SW 1271 (cell line): ENCODE measurements around the gene TM6SF1.
"Not testable (repeated sequence)": the region's sequence is repeated elsewhere in the genome, so short reads cannot be mapped to it uniquely, and the experiment has no call there.

ENCODE experiments used
- DNase-seq, 2 experiments: peaks; one replicate each; lab custom pipeline; 2025; lab: John Stamatoyannopoulos, UW

The TM6SF1 gene

DNA sequence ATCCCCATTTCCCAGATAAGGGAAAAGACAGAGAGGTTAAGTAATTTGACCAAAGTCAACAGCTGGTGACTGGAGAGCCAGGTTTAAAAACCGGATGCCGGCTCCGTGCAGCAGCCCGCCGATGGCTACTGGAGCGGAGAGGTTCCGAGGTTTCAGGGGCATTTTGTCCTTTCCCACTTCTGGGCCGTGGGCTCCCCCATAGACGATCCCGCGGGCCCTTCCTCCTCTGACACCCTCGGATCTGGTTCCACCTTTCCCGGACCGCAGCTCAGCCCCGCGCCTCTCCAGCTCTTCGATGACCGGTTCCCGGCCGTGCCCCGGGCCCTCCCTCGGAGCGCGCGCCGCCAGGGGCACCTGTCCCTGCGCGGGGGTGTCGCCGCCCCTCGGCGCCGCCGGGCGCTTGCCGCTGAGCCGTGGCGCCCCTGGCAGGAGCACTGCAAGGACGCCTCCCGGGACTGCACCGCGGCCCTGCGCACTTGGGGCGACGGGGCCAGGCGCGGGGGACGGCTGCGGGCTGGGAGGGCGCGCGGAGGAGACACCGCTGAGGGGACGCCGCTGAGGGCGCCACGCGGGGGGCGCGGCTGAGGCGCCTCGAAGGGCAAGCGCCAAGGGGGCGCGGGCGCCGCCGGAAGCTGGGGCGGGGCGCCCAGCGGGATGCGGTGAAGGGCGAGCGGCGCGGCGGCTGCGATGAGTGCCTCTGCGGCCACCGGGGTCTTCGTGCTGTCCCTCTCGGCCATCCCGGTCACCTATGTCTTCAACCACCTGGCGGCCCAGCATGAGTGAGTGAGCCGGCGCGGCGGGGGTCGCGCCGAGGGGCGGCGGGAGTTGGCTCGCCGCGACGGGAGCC, at the start of gene TM6SF1:
Gene TM6SF1 (plus strand): TSS at position 652 of the 847 bp plus-strand sequence. CDS start 36 bp downstream, at position 688.
- no peak for DNase-seq

DNA sequence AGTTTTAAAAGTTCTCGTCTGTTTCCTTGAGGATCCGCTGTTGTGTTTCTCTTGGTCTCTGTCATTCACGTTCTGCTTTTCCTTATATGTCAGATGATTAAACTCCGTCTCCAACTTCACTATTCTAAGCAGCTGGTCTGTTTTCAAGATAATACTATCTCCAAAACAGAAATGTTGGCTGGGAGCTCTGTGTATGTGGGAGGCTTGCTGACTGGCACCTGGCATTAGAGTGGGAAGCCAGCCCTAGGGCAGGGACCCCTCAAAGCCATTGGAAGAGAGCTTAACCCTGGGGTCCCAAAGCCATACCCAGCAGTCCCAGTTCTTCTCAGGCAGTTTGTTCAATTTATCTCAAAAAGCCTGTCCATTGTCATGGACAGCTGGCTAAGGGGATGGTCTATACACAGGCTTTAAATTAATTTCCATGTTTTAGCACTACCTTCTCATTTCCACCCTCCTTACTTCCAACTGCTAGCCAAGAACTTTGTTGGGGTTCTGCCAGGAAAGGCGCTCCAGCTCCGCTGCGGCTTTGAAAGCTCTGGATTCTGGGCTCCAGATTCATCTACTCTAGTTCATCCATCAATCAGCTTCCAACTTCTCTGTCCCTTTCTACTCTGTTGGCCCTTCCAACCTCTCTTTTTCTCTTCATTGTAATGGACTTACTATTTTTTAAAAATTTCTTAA, 49.6 kb upstream of the TM6SF1 start:
- no peak for DNase-seq

DNA sequence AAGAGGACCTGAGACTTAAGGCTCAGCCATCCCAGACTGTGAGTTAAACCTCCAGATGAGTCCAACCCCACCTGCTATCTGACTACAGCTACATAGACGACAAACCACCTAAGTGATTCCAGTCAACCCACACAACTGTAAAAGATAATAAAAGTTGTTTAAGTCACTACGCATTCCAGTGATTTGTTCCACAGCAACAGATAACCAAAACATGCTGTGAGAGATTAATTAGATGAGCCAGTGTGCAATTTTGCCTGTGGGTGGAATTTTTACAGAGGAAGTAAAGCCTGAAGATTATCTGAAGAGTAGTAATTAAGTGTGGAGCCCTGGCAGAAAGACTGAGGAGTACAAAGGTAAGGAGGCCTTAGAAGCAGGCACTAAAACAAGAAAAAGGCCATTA, 45.8 kb upstream of the TM6SF1 start:
- peak in 1 of 2 experiments; percentile 29 for DNase-seq

DNA sequence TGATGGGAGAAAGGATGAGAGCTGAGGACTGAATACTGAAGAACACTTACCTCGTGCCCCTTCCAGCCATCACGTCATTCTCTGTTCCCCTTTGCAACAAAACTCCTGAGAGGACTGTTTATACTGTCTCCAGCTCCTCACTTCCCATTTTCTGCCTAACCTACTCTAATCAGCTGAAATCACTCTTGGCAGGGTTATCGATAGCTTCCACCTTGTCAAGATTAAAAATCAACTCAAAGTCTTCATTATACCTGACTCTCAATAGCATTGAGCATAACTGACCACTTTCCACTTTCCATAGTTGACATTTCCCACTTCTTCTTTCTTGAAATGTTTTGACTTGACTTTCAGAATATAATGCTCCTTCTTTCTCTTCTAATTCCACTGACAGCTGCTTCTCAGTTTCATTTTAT, 44.7 kb upstream of the TM6SF1 start:
- DNase-seq: no peak

GRCh38 chr15:83063551-83063950, 43.9 kb upstream of the TM6SF1 start:
- DNase-seq: no peak

DNA sequence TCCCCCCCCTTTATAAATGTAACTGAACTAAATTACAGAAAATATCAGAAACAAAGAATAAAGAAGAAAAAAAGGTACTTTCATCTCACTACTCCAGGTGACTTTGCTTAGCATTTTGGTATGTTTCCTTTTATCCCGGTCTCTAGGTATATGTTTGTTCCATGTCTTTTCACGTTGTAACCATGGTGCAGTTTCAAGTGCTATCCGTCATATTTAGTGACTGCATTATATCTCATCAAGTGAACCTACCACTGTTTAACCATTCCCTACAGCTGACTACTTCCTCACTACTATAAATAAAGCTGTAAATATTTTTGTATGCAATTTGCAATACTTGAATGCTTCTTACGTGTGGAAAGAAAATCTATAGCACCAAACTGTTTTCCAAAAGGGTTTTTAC, 42.6 kb upstream of the TM6SF1 start:
- DNase-seq: no peak

- no peak for DNase-seq
Observed at GRCh38 chr15:83065431-83065830, 42.0 kb upstream of the TM6SF1 start.

- DNase-seq: no peak
Observed at GRCh38 chr15:83066034-83066733, 41.3 kb upstream of the TM6SF1 start.

GRCh38 chr15:83066734-83067637, 40.5 kb upstream of the TM6SF1 start, which contains the start of gene BTBD1:
Gene BTBD1 (minus strand): TSS chr15:83067252. CDS start chr15:83067151, 101 bp downstream.
- peak; percentile 93 to 94 for DNase-seq

GRCh38 chr15:83067638-83067962, 39.8 kb upstream of the TM6SF1 start:
- no peak for DNase-seq

DNA sequence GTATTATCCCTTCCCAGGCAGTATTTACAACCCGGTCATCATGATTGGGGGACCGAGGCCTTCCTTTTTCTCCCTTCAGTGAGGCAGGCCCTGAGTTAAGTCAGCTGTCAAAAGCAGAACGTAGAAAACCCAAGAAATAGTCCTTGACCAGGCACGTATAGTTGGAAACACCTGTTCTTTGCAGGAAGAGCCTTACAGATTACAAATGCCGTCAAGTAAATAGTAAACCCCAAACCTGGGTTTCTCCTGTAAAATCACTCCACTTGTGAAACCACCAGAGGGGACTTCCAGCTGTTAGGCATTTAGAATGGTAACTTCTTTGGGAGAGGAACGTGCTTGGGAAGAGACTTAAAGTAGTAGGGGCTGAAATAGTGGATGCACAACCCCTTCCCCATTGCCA, 39.4 kb upstream of the TM6SF1 start:
- no peak for DNase-seq

DNA sequence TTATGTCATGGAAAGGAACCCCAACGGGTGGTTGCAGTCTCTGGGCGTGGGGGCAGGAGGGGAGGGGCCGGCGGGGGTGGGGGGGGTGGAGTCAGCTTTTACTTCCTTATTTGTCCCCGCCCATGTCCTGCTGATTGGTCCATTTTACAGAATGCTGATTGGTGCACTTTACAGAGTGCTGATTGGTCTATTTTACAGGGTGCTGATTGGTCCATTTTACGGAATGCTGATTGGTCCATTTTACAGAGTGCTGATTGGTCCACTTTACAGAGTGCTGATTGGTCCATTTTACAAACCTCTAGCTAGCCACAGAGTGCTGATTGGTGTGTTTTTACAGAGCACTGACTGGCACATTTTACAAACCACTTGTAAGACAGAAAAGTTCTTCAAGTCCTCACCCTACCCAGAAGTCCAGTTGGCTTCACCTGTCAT, 38.2 kb upstream of the TM6SF1 start:
- peak in 1 of 2 experiments; percentile 30 for DNase-seq

- DNase-seq: no peak
Observed at GRCh38 chr15:83077491-83078230, 29.8 kb upstream of the TM6SF1 start.

DNA sequence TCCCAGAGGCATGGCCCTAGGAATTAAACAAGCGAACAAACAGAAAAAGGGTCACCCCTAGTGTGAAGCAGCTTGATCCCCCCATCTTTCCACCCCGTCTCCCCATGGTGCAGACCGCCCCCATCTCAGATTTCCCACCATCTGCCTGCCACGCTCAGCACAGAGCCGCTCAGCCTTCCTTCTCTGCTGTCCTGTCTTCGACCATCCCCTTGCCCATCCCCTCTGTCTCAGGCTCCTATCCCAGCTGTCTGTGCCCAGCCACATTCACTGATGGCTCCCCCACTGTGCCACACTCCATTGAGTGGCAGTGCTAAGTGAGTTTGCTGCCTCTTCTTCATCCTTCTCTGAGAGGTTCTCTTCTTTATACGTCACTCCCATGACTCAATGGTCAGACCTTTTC, 28.7 kb upstream of the TM6SF1 start:
- no peak for DNase-seq

- DNase-seq: no peak
Observed at GRCh38 chr15:83081256-83082014, 26.0 kb upstream of the TM6SF1 start.

DNA sequence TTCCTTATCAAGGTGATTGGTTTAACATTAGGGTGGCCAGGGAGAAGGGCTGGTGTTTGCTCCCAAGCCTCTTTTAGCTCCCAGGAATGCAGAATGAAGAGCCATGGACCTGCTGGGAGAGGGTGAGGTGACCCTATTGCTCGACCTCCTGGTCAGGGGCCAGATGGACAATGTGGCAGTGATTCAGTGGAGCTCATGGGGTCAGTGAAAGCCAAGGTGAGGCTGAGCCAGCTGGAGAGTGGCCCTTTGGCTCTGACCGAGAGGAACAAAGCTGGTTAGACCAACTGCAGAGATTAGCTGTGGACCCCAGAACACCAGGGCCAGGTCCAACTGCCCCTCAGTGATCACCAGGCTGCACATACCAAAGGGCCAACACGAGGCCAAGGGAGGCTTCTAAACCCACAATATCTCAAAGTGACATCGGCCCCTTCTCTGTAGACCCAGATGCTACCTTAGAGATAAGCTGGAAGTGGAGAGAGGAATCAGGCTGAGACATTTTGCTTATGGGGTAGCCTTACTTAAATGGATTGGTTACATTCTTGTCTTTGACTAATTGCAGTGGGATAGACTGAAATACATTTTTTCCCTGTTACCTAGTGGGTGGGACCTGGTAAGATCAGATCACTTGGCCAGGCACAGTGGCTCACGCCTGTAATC, 24.6 kb upstream of the TM6SF1 start:
- no peak for DNase-seq

DNA sequence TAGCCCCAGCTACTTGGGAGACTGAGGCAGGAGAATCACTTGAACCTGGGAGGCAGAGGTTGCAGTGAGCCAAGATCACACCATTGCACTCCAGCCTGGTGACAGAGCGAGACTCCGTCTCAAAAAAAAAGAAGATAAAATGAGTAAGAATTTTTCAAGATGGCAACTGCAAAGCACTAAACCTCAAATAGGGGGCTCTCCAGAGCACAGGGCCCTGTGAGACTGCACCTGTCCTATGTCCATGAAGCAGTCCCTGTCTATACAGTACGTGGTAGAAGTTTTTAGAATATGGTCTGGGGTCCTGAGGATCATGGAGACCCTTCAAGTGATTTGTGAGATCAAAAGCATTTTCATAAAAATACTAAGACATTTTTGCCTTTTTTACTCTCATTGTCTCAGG, 22.0 kb upstream of the TM6SF1 start:
- DNase-seq: not testable (repeated sequence)

DNA sequence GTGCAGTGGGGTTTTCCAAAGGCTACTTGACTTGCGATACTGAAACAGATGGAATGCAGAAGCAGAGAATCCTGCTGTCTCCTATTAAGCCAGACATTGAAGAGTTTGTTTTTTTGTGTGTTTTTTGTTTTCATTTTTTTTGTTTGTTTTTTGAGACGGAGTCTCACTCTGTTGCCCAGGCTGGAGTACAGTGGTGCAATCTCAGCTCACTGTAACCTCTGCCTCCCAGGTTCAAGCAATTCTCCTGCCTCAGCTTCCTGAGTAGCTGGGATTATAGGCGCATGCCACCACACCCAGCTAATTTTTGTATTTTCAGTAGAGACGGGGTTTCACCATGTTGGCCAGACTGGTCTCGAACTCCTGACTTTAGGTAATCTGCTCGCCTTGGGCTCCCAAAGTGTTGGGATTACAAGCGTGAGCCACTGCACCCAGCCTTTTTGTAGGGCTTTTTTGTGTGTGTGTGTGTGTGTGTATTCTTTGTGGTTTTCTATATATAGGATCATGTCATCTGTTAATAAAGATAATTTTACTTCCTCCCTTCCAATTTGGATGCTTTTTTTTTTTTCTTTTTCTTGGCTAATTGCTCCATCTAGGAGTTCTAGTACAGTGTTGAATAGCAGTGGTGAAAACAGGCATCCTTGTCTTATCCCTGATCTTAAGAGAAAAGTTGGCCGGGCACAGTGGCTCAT, 21.4 kb upstream of the TM6SF1 start:
- DNase-seq: not testable (repeated sequence)

- no peak for DNase-seq
Observed at GRCh38 chr15:83087576-83087975, 19.9 kb upstream of the TM6SF1 start.
